ENCODE data around the gene MATN1. TPM values are rescaled to one million over a fixed set of nuclear protein-coding genes. Genes with fewer than 3 reads are reported as not detected.

Gene MATN1
- total RNA-seq, 1 donor from 2014 or later = not detected

GRCh38 chr1:30718636-30719405 is 4.6 kb downstream of the MATN1 start:
- peak overlapping the region; percentile 73 for H3K4me3 ChIP-seq (ENCODE audit: low read depth, low read length)
- TF ChIP-seq, protein P1, sequence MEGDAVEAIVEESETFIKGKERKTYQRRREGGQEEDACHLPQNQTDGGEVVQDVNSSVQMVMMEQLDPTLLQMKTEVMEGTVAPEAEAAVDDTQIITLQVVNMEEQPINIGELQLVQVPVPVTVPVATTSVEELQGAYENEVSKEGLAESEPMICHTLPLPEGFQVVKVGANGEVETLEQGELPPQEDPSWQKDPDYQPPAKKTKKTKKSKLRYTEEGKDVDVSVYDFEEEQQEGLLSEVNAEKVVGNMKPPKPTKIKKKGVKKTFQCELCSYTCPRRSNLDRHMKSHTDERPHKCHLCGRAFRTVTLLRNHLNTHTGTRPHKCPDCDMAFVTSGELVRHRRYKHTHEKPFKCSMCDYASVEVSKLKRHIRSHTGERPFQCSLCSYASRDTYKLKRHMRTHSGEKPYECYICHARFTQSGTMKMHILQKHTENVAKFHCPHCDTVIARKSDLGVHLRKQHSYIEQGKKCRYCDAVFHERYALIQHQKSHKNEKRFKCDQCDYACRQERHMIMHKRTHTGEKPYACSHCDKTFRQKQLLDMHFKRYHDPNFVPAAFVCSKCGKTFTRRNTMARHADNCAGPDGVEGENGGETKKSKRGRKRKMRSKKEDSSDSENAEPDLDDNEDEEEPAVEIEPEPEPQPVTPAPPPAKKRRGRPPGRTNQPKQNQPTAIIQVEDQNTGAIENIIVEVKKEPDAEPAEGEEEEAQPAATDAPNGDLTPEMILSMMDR (conservative IDR thresholded peaks at IDR 0.05; ENCODE audit: low read depth, low read length) = peak; percentile 81
- DNase-seq (ENCODE audit: low read depth) = peak; percentile 67

DNA sequence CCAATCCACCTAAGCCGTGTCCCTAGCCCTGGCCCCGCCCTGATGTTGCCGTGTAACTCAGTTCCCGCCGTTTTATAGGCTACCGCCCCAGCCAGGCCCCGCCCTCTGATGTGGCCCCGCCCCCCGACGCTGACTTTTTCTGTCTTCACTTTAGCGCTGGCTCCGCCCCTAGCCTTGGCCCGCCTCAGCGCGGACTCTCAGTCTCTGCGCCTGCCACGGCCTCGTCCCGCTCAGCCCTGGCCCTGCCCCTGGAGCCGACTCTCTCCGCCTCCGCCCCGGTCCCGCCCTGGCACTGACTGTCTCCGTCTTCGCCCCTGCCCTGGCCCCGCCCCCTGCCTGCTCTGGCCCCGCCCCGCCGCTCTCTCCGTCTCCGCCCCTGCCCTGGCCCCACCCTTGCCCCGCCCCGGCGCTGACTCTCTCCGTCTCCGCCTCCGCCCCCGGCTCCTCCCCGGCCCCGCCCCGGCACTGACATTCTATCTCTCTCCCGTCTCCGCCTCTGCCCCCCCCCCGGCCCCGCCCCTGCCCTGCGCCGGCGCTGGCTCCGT is 5.2 kb downstream of the MATN1 start:
- TF ChIP-seq, protein P1 (conservative IDR thresholded peaks at IDR 0.05; ENCODE audit: low read depth, low read length) = no peak
- DNase-seq (ENCODE audit: low read depth) = peak; percentile 63
- H3K4me3 ChIP-seq (ENCODE audit: low read depth, low read length) = peak overlapping the region; percentile 54

GRCh38 chr1:30716646-30717045 is 6.7 kb downstream of the MATN1 start:
- H3K4me3 ChIP-seq (ENCODE audit: low read depth, low read length) = no peak overlapping the region
- no peak for DNase-seq (ENCODE audit: low read depth)
- TF ChIP-seq, protein P1 (conservative IDR thresholded peaks at IDR 0.05; ENCODE audit: low read depth, low read length) = no peak

GRCh38 chr1:30715886-30716285 is 7.5 kb downstream of the MATN1 start:
- TF ChIP-seq, protein P1 (conservative IDR thresholded peaks at IDR 0.05; ENCODE audit: low read depth, low read length) = no peak
- no peak overlapping the region for H3K4me3 ChIP-seq (ENCODE audit: low read depth, low read length)
- DNase-seq (ENCODE audit: low read depth) = no peak

DNA sequence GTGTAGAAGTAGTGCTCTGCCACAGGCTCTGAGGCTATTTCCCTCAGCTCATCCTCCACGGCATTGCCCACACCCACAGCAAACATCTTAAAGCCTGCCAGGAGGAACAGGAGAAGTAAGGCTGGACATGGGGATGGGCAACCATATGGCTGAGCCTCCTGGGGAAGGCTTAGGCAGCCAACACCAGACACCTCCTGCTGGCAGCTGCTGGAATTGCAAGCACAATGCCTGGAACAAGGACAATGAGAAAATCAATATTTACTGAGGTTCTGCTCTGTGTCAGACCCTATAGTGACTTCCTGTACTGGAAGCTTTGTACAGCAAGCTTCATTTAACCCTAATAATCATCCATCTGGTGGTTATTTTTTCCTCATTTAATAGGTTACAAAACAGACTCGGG is 8.2 kb downstream of the MATN1 start:
- no peak for DNase-seq (ENCODE audit: low read depth)
- TF ChIP-seq, protein P1 (conservative IDR thresholded peaks at IDR 0.05; ENCODE audit: low read depth, low read length) = peak; percentile 56
- no peak overlapping the region for H3K4me3 ChIP-seq (ENCODE audit: low read depth, low read length)

- TF ChIP-seq, protein P1 (conservative IDR thresholded peaks at IDR 0.05; ENCODE audit: low read depth, low read length) = no peak
- H3K4me3 ChIP-seq (ENCODE audit: low read depth, low read length) = no peak overlapping the region
- no peak for DNase-seq (ENCODE audit: low read depth)
Measured at GRCh38 chr1:30714536-30715090, 8.8 kb downstream of the MATN1 start.

Measured in epithelial cell of proximal tubule (primary cell).